Measurements from ENCODE around the gene CAPN8. TPM values are rescaled to one million over a fixed set of nuclear protein-coding genes. Genes with fewer than 3 reads are reported as not detected.

CAPN8 gene
- total RNA-seq, 1 donor from 2014 or later = 0.49 TPM

GRCh38 chr1:223543560-223543959 is 121.9 kb downstream of the CAPN8 start:
- no peak for DNase-seq (ENCODE audit: extremely low spot score in 2 of 2)
- intact Hi-C loops (cut with DNase I) = no loop called here
- Histone ChIP-seq H3K36me3 (no peaks in the 10 kb centered on the region), H3K4me3 (no peak overlapping the region), H3K27ac (no peak overlapping the region), H3K9me3 (no peaks in the 10 kb centered on the region), H3K4me1 (no peaks in the 10 kb centered on the region), H3K27me3 (no peaks in the 10 kb centered on the region)
- TF ChIP-seq POLR2A (IDR thresholded peaks at IDR 0.05) = no peak
- no peak for TF ChIP-seq POLR2AphosphoS5 (IDR thresholded peaks at IDR 0.05; ENCODE audit: insufficient read depth in 1 of 2, low read depth in 1 of 2)
- TF ChIP-seq CTCF (IDR thresholded peaks at IDR 0.05) = no peak

- no peak for TF ChIP-seq CTCF (IDR thresholded peaks at IDR 0.05)
- TF ChIP-seq POLR2AphosphoS5 (IDR thresholded peaks at IDR 0.05; ENCODE audit: insufficient read depth in 1 of 2, low read depth in 1 of 2) = no peak
- no peak for TF ChIP-seq POLR2A (IDR thresholded peaks at IDR 0.05)
Measured at GRCh38 chr1:223542831-223543230, 122.7 kb downstream of the CAPN8 start.

GRCh38 chr1:223540485-223541106 is 124.9 kb downstream of the CAPN8 start:
- H3K4me1 ChIP-seq = no peaks in the 10 kb centered on the region
- H3K9me3 ChIP-seq = no peaks in the 10 kb centered on the region
- intact Hi-C loops (cut with DNase I) = no loop called here
- TF ChIP-seq CTCF (IDR thresholded peaks at IDR 0.05) (no peak), POLR2A (IDR thresholded peaks at IDR 0.05) (no peak), POLR2AphosphoS5 (IDR thresholded peaks at IDR 0.05; ENCODE audit: insufficient read depth in 1 of 2, low read depth in 1 of 2) (no peak)
- no peaks in the 10 kb centered on the region for H3K27me3 ChIP-seq
- DNase-seq (ENCODE audit: extremely low spot score in 2 of 2) = no peak
- H3K36me3 ChIP-seq = no peaks in the 10 kb centered on the region
- H3K27ac ChIP-seq = no peak overlapping the region
- no peak overlapping the region for H3K4me3 ChIP-seq

More at GRCh38 chr1:223542831-223543230, 122.7 kb downstream of the CAPN8 start:
- H3K4me3 ChIP-seq = no peak overlapping the region
- H3K27me3 ChIP-seq = no peaks in the 10 kb centered on the region
- H3K9me3 ChIP-seq = no peaks in the 10 kb centered on the region
- no peaks in the 10 kb centered on the region for H3K4me1 ChIP-seq
- no peak for DNase-seq (ENCODE audit: extremely low spot score in 2 of 2)
- intact Hi-C loops (cut with DNase I) = no loop called here
- H3K27ac ChIP-seq = no peak overlapping the region
- no peaks in the 10 kb centered on the region for H3K36me3 ChIP-seq

- Histone ChIP-seq H3K27ac (no peak overlapping the region), H3K4me1 (no peaks in the 10 kb centered on the region), H3K36me3 (no peaks in the 10 kb centered on the region), H3K9me3 (no peaks in the 10 kb centered on the region), H3K27me3 (no peaks in the 10 kb centered on the region), H3K4me3 (no peak overlapping the region)
- DNase-seq (ENCODE audit: extremely low spot score in 2 of 2) = no peak
- intact Hi-C loops (cut with DNase I) = no loop called here
- TF ChIP-seq POLR2A (IDR thresholded peaks at IDR 0.05) = no peak
- TF ChIP-seq POLR2AphosphoS5 (IDR thresholded peaks at IDR 0.05; ENCODE audit: insufficient read depth in 1 of 2, low read depth in 1 of 2) = no peak
- no peak for TF ChIP-seq CTCF (IDR thresholded peaks at IDR 0.05)
Measured at GRCh38 chr1:223539750-223540149, 125.8 kb downstream of the CAPN8 start.

GRCh38 chr1:223538981-223539380 is 126.5 kb downstream of the CAPN8 start:
- Histone ChIP-seq H3K4me3 (no peak overlapping the region), H3K4me1 (no peaks in the 10 kb centered on the region), H3K27me3 (no peaks in the 10 kb centered on the region), H3K27ac (no peak overlapping the region), H3K36me3 (no peaks in the 10 kb centered on the region), H3K9me3 (no peaks in the 10 kb centered on the region)
- intact Hi-C loops (cut with DNase I) = no loop called here
- DNase-seq (ENCODE audit: extremely low spot score in 2 of 2) = no peak
- TF ChIP-seq POLR2AphosphoS5 (IDR thresholded peaks at IDR 0.05; ENCODE audit: insufficient read depth in 1 of 2, low read depth in 1 of 2) (no peak), CTCF (IDR thresholded peaks at IDR 0.05) (no peak), POLR2A (IDR thresholded peaks at IDR 0.05) (no peak)
